SH-SY5Y (cell line): Measurements from ENCODE around the gene ADORA3.

ENCODE experiments used
- GATA2 ChIP-seq: IDR thresholded peaks from 2 replicates; pipeline ENCODE4 v1.6.1; 2011; ENCODE audit warnings: mild to moderate bottlenecking, low read depth, low read length
- GATA3 ChIP-seq: IDR thresholded peaks from 2 replicates; pipeline ENCODE4 v1.6.1; 2011; ENCODE audit warnings: low read depth, mild to moderate bottlenecking, low read length, moderate library complexity

DNA sequence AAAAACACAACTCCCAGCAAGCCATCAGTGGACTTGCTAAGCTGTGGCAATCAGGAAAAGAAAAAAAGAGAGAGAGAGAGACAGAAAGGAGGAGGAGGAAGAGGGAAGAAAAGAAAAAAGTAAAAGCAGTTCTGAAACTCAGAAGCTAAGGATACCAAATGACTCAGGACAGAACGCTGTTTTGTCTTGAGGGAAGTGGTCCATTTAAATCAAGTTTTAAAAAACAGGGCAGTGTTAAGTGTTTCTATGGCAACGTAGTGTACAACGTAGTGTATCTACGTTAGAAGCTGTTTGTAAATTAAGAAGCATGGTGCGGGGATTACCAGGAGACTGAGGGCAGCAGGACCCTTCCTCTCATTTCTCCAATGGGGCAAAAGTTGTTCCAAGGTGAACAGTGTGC is 5.8 kb downstream of the ADORA3 start:
- no peak for TF ChIP-seq GATA3
- TF ChIP-seq GATA2: no peak
